HG03442 (cell line): Measurements from ENCODE around the gene TNIK.

ENCODE experiments used
- ATAC-seq: cut with Tn5 transposase; IDR thresholded peaks from one replicate; pipeline ENCODE4 v1.9.1; 2021; ENCODE audit warnings: mild to moderate bottlenecking, moderate library complexity; ENCODE audit not compliant: unreplicated experiment

TNIK gene

DNA sequence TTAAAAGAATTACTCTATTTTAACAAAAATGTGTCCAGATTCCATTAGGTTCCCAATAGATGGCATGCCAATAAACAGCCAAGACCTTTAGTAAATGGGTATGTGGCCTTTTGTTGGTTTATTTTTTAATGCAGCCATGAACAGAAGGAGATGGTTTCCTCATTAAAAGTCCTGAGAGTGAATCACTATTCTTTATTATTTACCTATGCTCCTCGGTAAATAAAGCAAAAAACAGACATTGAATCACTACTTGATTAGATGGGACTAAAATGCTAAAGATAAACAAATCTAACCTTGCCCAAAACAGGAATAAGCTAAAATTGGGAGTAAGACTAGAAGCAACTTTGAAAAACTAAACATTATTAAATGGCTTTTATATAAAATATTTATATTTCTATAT is 94.2 kb downstream of the TNIK start:
- no peak for ATAC-seq

DNA sequence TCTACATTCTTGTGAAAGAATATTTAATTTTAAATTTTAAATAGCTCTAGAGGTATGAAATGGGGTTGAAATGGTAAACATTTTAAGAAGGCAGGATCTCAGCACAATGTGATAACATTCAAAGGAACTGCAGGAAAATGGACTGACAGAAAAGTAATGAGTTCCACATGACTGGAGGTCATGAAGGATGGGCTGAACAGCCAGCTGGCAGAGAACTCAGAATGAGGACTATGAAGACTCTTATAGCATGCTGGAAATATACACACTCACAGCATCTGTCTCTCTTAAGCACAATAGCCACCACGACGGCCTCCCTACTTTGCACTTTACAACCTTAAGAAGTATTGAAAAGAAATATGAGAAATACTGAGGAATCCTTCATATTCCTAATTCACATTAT is 94.7 kb downstream of the TNIK start:
- no peak for ATAC-seq

DNA sequence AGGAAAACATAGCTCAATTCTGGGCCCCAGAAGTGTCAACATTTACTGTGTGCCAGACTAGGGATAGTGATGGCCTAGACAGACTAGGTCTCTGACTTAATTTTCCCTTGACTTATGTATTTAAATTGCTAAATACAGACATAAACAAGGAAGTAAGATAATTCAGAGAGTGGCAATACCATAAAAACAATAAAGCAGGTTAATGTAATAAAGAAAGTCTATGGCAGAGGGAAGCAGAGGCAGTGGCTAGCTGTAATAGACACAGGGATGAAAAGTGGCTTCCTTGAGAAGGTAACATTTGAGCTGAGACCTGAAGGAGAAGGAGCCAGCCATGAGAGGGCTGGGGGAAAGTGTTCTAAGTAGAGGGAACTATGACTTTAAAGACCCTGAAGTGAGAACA is 95.7 kb downstream of the TNIK start:
- ATAC-seq = no peak

DNA sequence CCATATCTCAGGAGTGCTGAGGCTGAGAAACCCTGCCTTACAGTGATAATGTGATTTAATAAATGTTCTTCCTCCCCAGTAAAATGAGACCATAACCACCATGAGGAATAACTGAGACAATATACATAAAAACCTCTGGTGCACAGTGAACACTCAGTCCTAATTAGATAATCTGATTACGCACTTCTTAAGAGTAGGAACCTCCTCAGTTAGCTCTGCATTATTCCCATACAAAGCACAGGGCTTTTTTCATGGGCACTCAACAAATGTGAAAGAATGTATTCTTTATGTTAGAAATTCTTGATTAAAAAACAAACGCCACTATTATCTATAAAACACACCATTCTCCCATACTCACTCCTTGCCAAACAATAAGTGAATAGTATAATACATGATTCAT is 97.0 kb downstream of the TNIK start:
- ATAC-seq = no peak

DNA sequence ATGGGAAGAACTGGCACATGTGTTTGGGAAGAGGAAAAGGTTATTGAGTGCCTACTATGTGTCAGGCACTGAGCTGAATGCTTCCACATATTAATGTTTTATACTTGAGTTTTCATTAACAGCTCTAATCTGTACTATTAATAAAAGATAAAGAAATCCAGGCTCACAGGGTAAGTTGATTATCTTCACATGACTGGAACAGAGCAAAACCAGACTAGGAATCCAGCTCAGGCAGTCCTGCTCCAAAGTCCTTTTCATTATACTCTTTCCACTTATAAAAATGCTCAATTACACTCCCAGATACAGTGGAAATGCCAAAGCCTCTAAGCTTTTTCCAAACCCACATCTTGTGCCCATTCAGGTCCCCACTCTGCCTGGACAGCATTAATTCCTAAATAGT is 97.6 kb downstream of the TNIK start:
- ATAC-seq = no peak

DNA sequence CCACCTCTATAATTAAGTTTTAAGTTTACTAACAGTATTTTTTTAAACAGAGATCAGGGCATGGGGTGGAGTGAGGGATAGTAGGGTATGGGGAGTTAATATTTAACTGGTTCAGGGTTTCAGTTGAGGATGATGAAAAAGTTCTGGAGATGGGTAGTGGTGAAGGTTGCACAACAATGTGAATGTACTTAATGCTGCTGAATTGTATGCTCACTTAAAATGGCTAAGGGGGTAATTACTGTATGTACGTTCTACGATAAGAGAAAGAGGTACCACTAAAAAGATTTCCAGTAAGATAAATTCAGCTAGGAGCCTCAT is 101.4 kb downstream of the TNIK start:
- ATAC-seq = no peak

DNA sequence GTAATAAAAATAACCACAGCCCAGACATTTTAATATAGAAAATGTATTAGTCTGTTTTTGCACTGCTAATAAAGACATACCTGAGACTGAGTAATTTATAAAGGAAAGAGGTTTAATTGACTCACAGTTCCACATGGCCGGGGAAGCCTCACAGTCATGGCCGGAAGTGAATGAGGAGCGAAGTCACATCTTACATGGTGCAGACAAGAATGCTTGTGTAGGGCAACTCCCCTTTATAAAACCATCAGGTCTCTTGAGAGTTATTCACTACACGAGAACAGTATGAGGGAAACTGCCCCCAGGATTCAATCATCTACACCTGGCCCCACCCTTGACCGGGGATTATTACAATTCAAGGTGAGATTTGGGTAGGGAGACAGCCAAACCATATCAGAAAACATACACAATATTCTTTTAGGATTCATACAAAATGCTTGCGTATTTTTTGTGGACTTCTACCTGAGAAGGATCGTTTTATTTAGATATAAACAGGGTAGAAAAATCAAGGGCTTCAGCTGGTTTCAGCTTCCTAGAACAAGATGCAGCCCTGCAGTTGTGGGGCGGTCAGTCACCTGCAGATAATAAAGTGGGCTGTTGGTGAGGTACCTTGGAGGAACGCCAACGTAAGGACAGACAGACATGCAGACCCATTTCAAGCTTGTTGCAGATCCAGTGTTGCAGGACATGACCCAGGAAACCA is 101.9 kb downstream of the TNIK start:
- no peak for ATAC-seq

DNA sequence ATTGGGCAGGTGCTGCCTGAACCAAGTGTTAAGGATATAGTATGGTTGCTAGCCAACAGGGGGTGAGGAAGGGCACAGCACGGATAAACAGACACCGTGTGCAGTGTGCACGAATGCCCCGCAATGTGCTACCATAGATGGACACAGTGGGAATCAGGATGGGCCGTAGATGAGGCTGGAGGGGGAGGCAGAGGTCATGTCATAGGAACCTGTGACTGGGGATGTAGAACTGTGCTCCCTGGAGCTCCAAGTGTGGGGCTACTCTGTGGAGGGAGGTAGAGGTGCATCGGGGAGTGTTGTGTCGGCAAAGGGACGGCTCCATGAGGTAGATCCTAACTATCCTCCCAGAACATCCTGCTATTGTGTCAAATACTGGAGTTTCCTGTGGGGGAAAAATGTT is 102.5 kb downstream of the TNIK start:
- no peak for ATAC-seq

DNA sequence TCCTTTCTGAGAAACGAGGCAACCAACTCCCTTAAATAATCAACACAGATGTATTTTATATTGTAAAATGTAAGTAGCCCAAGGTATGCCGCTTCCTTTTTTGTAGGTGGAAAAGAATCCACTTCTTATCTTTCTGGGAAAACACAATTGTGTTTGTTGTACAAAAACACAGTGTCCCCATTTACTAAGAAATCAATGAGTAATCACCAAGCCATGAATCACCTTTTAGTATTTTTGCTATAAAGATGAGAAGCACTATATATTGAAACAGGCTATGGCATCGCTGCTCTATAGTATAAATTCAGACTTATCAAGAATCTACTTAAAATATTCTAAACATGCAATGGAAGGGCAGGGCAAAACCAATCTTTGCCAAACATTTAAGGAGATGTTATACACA is 104.0 kb downstream of the TNIK start:
- ATAC-seq = no peak

DNA sequence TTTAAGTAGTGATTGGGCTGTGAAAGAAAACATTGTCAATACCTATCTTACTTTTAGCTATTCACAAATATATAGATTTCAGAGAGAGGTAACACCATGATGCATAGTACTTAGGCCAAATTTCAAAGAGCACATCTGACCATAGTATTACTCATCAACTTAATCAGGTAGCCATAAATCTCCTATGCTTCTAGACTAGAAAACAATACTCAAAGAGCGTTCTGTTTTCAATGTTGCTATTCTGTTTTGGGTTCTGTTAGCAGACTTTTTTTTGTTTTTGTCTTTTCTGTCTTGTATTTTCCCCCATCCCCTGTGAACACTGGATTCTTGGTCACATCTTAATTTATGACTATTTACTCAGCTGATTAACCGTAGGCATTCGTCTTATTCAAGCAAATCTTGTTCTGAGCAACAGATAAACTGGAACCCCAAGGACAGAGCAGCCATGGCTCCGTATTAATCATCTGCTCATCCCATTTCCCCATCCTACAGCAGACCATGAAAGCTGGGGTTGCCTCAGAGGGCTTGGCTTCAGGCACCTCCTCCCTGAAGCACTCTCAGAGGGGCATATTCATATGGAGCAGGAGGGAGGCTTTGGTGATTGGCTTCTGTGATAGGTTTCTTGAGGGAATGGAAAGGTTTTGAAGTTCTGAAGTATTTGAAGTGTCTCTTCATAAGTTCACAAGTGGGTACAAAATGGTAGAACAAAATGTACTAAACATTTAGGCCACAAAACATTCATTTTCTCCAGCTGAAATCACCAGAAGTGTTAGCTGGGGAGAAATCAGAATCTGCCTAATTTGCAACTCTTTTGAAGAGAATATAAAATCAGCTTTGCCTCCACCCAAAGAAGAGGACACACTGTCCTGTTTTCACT is 105.3 kb downstream of the TNIK start:
- no peak for ATAC-seq

DNA sequence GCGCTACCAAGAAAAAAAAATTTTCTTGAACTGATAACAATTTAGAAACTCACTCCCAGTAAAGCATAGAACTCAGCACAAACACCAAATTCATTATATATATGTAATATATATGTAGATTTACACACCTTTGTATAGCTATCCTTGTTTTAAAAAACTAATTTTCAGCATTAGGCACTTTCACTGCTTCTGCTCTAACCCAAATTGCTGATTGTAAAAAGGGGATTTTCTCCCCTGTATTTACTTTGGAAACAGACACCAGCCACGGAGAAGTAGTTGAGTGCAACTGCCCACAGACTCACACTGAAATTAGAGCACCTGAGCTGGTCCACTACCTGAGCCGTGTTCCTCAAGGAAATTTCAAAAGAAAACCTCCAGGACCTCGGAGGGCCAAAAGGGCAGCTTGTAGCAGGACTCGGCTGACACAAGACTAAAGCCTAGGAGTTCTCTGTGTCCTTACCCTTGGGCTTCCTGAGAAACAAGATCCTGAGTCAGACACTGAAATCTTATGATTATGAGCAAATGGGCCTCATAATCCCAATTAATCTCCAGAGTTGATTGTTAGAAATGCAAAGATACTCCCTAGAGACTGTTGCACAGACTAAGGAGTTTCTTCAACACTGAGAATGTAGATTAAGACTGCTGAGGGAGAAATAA is 106.0 kb downstream of the TNIK start:
- ATAC-seq = no peak

DNA sequence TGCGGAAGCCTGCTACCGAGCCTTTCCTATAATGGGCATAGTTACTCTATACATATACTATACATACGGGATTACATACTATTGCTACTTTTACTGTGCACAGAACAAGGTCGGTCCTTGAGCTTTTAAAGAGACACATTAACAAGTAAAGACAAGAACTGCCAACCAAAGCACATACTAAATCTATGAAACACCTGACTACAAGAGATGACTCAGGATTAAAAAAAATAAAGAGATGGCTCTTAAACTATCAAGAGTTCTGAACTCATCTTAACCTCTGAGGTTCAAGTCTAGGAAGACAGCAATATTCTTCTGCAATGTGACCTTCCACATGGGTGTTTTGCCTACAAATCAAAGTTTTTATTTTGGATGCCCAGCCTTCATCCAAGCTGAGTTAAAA is 106.8 kb downstream of the TNIK start:
- ATAC-seq = no peak

DNA sequence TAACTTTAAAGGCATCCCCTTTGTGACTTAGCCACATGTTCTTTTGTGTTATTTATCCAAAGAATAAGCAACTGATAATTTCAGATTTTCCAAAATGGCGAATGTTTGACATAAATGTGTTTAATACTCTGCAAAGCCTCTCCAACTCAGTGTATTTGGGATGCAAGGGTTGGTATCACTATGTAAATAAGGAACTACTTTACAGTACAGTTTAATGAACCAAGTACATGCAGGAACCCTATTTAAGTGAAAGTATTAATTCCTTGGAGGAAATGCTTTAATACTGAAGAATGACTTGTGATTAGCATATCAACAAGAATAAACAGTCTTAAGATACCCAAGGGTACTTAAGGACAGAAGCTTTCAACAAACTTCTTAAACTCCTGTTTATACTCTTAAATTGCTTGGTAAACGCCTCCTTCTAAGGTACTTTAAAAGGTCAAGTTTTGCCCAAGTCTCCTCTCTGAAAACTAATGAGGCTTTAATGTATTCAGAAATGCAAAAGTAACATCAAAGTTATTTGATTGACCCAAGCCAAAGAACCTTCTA is 107.7 kb downstream of the TNIK start:
- ATAC-seq = no peak

DNA sequence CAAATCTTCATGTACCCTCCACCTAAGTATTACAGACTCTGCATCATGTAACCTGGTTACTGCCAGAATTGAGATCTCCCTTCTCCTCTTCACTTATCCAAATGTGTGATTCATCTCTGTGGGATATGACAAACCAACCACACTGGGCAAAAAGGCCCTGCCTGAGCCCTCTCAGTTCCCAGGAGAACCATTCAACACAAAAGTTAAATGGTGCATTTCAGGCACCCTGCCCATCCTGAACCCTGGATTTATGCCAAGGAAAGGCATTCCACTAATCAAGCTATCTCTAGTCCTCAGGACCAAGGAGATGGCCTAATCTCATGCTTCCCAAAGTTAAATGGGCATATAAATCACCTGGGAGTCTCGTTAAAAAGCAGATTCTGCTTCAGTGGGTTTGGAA is 108.5 kb downstream of the TNIK start:
- ATAC-seq = no peak

DNA sequence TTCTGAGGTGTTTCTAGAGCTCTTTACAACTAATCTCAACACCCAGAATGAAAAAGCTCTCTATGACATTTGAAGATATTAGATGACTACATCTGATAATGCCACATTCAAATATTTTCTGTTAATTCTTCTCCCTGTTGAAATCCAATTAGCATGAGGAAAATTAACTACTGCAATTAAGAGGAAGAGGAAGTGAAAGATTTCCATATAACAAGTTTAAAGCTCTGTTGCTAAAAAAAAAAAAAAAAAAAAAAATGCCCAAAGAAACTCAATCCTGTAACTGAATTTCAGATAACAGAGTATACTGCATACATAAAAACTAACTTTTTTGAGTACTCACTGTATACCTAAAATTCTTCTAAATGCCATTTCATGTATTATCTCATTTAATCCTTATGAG is 109.8 kb downstream of the TNIK start:
- no peak for ATAC-seq

DNA sequence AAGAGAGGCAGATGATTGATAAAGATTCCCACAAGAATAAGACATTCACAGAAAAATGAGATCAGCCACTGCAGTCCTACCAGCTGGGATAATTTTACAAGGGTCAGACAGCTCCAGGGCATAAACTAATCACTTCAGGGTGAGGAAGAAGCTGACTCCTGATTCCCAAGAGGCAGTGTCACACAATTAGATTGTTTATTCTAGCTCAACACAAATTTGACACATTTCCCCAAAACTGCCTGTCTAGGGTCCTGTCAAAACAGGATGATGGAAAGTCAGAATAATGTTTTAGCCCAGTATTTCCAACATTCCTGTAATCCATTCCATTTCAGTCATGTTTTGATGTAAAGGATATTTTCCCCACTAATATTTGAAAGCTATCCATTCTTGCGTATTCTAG is 110.8 kb downstream of the TNIK start:
- ATAC-seq = no peak

DNA sequence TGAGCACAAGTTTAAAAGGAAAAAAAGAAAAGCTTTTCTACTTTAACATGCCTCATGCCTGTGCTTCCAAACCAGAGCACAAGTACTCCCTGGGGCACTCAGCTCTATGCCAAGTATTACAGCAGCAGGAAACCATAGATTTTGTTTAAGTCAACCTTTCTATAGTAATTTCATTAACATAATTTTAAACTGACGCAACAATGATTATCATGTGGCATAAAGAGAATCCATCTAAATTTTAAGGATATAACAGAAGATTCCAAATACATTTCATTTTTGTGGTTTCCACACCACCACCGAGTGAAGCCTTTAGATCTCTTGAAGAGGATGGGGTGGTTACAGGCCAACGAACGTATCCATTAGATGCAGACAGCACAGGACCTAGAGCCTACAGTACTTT is 112.1 kb downstream of the TNIK start:
- ATAC-seq = peak; percentile 9

DNA sequence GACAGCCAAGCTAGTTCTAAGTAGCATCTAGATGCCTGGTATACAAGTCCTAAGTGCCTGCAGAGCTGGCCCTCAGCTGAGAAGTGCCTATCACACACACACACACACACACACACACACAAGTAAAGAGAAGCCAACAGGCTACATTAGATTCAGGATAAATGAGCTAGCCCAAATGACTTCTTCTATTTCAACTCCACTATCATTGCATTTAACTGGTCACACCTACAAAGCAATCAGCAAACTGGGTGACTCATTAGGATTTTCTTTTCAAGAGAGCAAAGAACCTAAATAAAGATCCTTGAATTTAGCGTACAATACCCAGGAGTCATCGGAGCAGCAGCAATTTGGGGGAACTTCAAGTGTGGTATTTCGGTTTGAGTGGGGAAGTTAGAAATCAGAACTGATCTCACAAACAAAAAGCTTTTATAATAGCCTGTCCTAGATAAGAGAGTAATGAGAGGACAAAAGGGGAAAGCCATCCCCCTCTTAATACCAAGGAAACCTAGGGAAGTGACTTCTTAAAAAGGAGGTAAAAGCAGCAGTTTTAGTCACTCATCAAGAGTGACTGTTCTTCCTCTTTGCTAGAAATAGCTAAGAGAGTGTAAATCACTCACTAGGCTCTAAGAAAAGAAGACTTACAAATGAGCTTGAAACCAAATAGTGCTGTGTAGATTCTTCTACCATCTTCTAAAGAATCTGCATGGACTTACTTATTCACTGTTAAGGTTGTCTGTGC is 112.7 kb downstream of the TNIK start:
- ATAC-seq = peak; percentile 73

DNA sequence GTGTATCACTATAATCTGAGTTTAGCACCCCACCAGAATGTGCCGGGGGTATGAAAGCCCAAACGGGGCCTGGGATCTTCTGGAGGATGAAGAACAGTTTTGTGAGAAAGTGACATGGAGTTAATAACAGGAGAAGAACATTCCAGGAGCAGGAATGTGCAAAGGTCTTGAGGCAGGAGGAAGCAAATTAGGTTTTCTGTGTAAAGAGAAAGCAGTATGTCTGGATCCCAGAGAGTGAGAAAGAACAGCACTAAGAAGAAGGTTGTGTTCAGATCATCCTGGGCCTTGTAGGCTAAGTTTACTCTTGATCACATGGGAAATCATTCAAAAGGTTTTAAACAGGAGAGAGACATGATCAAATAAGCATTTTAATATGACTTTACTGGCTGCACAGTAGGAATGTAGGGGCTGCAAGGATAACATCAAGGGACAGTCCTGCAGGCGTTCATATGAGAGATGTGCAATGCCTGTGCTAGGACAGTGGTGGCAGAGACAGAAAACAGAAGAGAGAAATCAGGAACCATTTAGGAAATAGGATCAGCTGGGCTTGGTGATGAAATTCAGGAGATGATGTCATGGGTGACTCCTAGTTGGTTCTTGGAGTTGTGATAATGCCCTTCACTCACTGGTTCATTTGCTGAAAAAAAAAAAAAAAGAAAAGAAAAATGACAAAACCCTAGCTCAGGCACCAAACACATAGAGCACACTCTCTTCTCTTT is 113.5 kb downstream of the TNIK start:
- no peak for ATAC-seq

DNA sequence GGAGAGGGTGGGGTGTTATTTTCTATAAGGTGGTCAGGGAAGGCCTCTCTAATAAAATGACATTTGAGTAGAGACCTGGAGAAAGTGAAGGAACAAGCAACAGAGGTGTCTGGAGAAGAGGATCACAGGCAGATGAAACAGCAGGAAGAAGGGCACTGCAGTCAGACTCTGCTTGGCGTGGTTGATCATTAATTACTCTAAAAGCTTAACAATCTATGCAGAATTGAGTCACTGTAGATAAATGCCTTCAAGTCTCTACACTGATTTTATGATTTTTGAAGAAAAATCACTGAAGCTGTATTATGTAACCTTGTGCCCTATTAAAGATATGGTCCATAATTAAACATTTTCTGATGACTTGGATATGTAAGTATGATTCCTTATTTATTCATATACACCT is 114.2 kb downstream of the TNIK start:
- no peak for ATAC-seq
